ENCODE results near the gene CRTC1.

DNA sequence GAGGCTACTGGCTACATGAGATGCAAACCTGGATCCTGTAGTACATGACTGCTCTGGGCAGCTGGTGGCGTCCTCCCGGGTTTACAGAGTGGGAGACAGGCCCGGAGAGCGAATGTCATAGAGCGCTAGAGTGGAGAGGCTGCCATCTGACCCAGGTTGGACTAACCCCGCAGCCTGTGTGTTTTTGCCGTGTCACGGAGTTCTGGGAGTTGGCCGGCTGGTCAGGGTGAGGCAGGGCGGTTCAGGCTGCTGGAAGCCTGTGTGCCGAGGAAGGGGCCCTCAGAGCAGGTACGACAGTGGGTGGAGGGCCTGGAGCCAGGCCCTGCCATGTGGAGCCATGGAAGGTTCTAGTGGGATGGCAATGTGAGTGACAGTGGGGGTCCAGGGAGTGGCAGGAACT is 12.5 kb downstream of the CRTC1 start:
- no peak for TF ChIP-seq ZFX (IDR thresholded peaks at IDR 0.05; ENCODE audit: borderline replicate concordance)
- TF ChIP-seq, protein P1, sequence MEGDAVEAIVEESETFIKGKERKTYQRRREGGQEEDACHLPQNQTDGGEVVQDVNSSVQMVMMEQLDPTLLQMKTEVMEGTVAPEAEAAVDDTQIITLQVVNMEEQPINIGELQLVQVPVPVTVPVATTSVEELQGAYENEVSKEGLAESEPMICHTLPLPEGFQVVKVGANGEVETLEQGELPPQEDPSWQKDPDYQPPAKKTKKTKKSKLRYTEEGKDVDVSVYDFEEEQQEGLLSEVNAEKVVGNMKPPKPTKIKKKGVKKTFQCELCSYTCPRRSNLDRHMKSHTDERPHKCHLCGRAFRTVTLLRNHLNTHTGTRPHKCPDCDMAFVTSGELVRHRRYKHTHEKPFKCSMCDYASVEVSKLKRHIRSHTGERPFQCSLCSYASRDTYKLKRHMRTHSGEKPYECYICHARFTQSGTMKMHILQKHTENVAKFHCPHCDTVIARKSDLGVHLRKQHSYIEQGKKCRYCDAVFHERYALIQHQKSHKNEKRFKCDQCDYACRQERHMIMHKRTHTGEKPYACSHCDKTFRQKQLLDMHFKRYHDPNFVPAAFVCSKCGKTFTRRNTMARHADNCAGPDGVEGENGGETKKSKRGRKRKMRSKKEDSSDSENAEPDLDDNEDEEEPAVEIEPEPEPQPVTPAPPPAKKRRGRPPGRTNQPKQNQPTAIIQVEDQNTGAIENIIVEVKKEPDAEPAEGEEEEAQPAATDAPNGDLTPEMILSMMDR (IDR thresholded peaks at IDR 0.05): no peak
